Ovary (tissue), 3 donors: ENCODE data around the gene KIF16B.

Experiments
- CTCF ChIP-seq, 3 donors: fragments of 450-650 bp in 2 of 3; fragments of 200-600 bp in 1 of 3; IDR thresholded peaks; one replicate each; pipeline versions ENCODE4 v1.5.1 to v1.8.0; 2016 to 2022; ENCODE audit warnings: antibody characterized with exemption in 3 of 3, mild to moderate bottlenecking in 1 of 3
- EP300 ChIP-seq: sonication (generic); formaldehyde crosslinking; IDR thresholded peaks from one replicate; pipeline ENCODE4 v1.6.1; 2017; ENCODE audit warnings: antibody characterized with exemption
- donor health status: DM: no; HTN: no; CAD: no.

DNA sequence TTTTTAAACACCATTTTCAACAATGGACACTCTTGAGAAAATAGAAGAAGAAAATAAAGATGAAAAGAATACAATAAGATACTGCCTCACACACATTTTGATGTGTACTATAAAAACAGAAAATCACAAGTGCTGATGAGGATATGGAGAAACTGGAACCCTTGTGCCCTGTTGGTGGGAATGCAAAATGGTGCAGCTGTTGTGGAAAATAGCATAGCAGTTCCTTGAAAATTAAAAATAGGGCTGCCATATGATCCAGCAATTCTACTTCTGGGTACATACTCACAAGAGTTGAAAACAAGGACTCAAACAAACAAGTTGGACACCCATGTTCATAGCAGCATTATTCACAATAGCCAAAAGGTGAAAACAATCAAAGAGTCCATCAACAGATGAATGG is 173.0 kb downstream of the KIF16B start:
- no peak for TF ChIP-seq CTCF (IDR thresholded peaks at IDR 0.05)
- TF ChIP-seq EP300 = no peak
